A549 treated with AZD9567 at 1 μM for 4 hours (cell line): Measurements from ENCODE around the gene FAM168A. TPM values are rescaled to one million over a fixed set of nuclear protein-coding genes. Genes with fewer than 3 reads are reported as not detected.

Source experiments
- total RNA-seq: library from RNA; stranded (reverse); fragments of 200-300 nt; extraction: Qiagen RNA extraction; gene quantifications from 5 replicates; pipeline ENCODE4 v1.2.3, GENCODE V29; 2022; ENCODE audit not compliant: insufficient read depth

The FAM168A gene
- 9.7 to 14.3 TPM (median 13.1 TPM) in 5 replicates for total RNA-seq

DNA sequence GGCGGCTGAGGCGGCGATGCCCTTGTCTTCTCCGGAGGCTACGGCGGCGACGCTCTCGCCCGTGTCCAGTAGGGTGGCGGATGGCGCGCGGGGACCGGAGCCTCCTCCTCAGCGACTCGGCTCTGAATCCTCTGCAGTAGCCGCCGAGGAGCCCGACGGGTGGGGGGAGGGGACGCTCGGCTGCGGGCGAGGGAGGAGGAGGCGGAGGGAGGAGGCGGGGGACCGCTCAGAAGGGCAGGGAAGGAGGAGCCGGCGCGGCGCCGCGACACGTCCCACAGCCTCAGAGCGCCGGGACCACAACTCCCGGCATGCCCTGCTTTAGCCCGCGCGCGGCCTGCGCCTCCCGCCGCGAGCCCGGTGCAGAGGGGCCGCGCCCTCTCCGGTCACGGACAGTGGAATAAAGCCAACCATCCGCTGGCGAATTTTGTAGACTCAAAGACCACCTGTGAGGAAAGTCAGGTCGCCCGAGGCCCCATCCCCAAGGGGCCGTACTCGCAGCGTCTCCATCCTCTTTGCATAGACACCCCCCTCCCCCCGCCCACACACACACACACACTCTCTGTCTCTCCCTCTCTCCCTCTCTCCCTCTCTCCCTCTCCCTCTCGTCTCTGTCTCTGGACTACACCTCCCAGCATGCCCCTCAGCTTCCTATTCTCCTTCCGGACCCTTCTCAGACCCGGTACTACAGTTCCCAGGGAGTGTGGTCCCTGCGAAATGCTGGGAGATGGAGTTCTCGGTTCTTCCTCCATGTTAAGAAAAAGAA lies at the start of gene FAM168A:
Gene FAM168A (minus strand): TSS at position 157 of the 763 bp plus-strand sequence. CDS start 129,638 bp downstream, outside the sequence.

GRCh38 chr11:73645972-73646631 lies 48.2 kb upstream of the FAM168A start, which contains the start of gene PLEKHB1:
PLEKHB1 (plus strand) TSS chr11:73646581; CDS start chr11:73646609, 28 bp downstream.

DNA sequence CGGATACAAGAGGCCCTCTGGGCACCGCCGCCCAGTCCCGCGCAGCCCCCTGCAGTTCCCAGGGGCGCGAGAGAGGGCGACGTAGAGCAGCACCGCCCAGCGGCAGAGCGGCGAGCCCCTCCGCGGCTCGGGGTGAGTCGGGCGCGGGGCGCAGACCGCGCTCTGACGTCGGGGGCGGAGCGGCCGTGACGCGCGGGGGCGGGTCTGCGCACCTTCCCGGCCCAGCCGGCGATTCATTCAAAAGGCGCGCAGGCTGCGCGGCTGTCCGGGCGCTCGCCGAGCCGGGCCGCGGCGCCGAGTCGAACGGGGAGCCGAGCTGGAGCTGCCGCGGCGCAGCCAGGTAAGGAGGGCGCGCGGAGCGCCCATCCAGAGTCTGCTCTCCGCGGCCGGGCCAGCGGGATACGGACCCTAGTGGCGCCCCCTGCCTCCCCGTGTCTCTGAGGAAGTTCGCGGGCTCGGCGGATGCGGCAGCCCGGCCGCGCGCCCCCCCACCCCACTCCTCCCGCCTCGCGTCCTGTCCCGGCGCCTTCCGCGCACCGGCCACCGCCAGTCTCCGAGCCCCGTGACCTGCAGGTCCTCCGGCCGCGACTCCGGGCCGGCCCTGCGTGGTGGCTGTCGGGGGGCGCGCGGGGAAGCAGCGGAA lies 221.6 kb downstream of the FAM168A start, which contains the start of gene RELT:
Gene RELT (plus strand): TSS at position 240 of the 643 bp plus-strand sequence. CDS start 12,738 bp downstream, outside the sequence.

Other genes starting within 250 kb of the FAM168A start
- gene RELT, start 221.7 kb downstream of the FAM168A start, total RNA-seq, result 8.0 to 12.6 TPM (median 8.9 TPM) in 5 replicates
- 0.62 to 1.2 TPM (median 0.88 TPM) in 4 of 5 replicates, not detected in the other for gene PLEKHB1, start 48.5 kb upstream of the FAM168A start, total RNA-seq
- 51.9 to 68.8 TPM (median 63.6 TPM) in 5 replicates for gene RAB6A, start 163.0 kb upstream of the FAM168A start, total RNA-seq
- 48.4 to 60.2 TPM (median 49.3 TPM) in 5 replicates for gene MRPL48, start 189.8 kb upstream of the FAM168A start, total RNA-seq